ENCODE measurements around the gene COMMD2.

- no peak for TF ChIP-seq CTCF (conservative IDR thresholded peaks at IDR 0.05; ENCODE audit: low read length)
- no peak for TF ChIP-seq EZH2phosphoT487 (IDR thresholded peaks at IDR 0.05; ENCODE audit: borderline replicate concordance, low read depth, low read length)
Observed at GRCh38 chr3:149716984-149717383, 35.3 kb downstream of the COMMD2 start.

All from OCI-LY7 (cell line).